ENCODE measurements around the gene ARHGEF3.

GRCh38 chr3:56682462-56683121 lies 119.2 kb downstream of the ARHGEF3 start:
- TF ChIP-seq CTCF (IDR thresholded peaks at IDR 0.05) = no peak
- TF ChIP-seq ZFX (IDR thresholded peaks at IDR 0.05; ENCODE audit: borderline replicate concordance) = no peak
